ENCODE data around the gene KLRB1.

DNA sequence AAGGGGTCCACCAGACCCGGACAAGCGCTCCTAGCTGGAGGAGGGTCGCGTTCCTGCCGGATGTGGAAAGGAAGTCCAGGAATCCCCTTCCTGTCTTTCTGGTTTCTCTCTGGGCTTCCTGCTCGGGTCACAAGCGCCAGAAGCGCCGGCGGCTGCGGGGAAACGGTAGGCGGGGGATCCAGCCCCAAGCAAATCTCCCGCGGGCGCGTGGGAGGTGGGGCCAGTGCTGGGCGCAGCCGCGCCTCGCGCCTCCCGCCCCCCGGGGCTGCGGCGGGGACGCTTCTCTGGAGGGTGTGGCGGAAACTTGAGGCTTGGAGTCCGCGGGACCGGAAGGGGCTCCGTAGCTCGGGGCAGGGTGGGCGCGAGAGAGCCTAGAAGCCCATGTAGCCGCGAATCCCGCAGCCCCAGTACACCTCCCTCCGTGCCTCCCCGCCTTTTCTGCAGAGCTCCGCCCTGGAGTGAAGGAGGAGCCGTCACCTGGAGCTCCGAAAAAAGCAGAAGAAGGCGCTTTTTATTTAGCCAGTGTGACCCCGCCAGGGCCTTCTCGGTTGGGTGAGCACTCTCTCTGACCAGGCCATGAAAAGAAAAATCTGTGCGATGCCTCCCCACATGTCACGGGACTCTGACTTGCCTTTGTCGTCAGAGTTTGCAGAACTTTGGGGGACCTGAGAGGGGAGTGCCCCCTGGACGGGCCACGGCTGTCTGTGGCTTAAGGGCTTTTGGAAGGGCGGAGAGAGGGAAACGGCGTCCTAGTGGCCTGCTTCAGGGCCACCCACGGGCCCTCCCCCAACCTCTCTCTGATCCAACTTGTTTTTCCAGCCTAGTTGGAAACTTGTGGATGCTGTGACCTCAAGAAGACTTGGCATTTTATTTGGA lies 40.3 kb upstream of the KLRB1 start:
- TF ChIP-seq ARNTL (CRISPR knock-in tag; IDR thresholded peaks at IDR 0.05; ENCODE audit: borderline replicate concordance, low read depth) (no peak), CREB5 (CRISPR knock-in tag; IDR thresholded peaks at IDR 0.05; ENCODE audit: low read depth) (no peak), OSR1 (CRISPR knock-in tag; IDR thresholded peaks at IDR 0.05) (no peak), PATZ1 (CRISPR knock-in tag; IDR thresholded peaks at IDR 0.05; ENCODE audit: borderline replicate concordance) (no peak), ZFP3 (CRISPR knock-in tag; IDR thresholded peaks at IDR 0.05) (0 out of 2 replicates have a peak, but pooled peaks have one; percentile 48), ESRRG (CRISPR knock-in tag; IDR thresholded peaks at IDR 0.05) (no peak), RARB (CRISPR knock-in tag; IDR thresholded peaks at IDR 0.05) (no peak), CSDC2 (CRISPR knock-in tag; IDR thresholded peaks at IDR 0.05) (no peak), ZFP30 (CRISPR knock-in tag; IDR thresholded peaks at IDR 0.05) (no peak)
